HUES64 (cell line): ENCODE data around the gene KRTAP5-6.

Experiments
- H3K27ac ChIP-seq: 2 replicates; pipeline ENCODE4 v1.7.0; 2013; ENCODE audit warnings: low read depth, low read length, inconsistent platforms
- H3K27me3 ChIP-seq: 2 replicates; pipeline ENCODE4 v1.6.1; 2013; ENCODE audit warnings: mild to moderate bottlenecking, low read length; ENCODE audit not compliant: insufficient read depth
- H3K36me3 ChIP-seq: 2 replicates; pipeline ENCODE4 v1.6.1; 2013; ENCODE audit warnings: mild to moderate bottlenecking, low read length; ENCODE audit not compliant: insufficient read depth
- H3K4me1 ChIP-seq: 2 replicates; pipeline ENCODE4 v1.6.1; 2013; ENCODE audit warnings: mild to moderate bottlenecking, low read length, moderate library complexity; ENCODE audit not compliant: insufficient read depth
- H3K4me3 ChIP-seq: 2 replicates; pipeline ENCODE4 v1.5.1; 2013; ENCODE audit warnings: mild to moderate bottlenecking, low read length, moderate library complexity
- H3K9ac ChIP-seq: 2 replicates; pipeline ENCODE4 v1.6.1; 2013; ENCODE audit warnings: mild to moderate bottlenecking, low read depth, low read length
- H3K9me3 ChIP-seq: 2 replicates; pipeline ENCODE4 v1.6.1; 2013; ENCODE audit warnings: low read depth, low read length; ENCODE audit not compliant: insufficient read depth
- WGBS: fragments of 150-250, 120-280 bp; methylation state at CpG from one replicate; pipeline ENCODE4 v1.1.7; 2013; ENCODE audit warnings: missing lambda C conversion rate; 5-methylcytosine and 5-hydroxymethylcytosine counted together

Gene KRTAP5-6

GRCh38 chr11:1731451-1732059 is 34.6 kb downstream of the KRTAP5-6 start:
- Histone ChIP-seq H3K27me3 (no peaks in the 10 kb centered on the region; the same call in none of the 2 replicates), H3K4me1 (no peaks in the 10 kb centered on the region)
- WGBS, result 93% methylated on average over 5 of the region's 5 CpGs

GRCh38 chr11:1732418-1733008 is 35.5 kb downstream of the KRTAP5-6 start:
- Histone ChIP-seq H3K9me3 (peaks cover 12% of the 10 kb centered on the region; the same call in 1 of the 2 replicates), H3K4me1 (no peaks in the 10 kb centered on the region), H3K27me3 (no peaks in the 10 kb centered on the region; the same call in none of the 2 replicates), H3K36me3 (no peaks in the 10 kb centered on the region), H3K9ac (no peak overlapping the region), H3K4me3 (no peak overlapping the region), H3K27ac (no peak overlapping the region)
- WGBS, result 61% methylated on average over 13 of the region's 13 CpGs

More at GRCh38 chr11:1731451-1732059, 34.6 kb downstream of the KRTAP5-6 start:
- Histone ChIP-seq H3K36me3 (no peaks in the 10 kb centered on the region), H3K4me3 (no peak overlapping the region), H3K9ac (no peak overlapping the region), H3K9me3 (peaks cover 3% of the 10 kb centered on the region; the same call in 1 of the 2 replicates), H3K27ac (no peak overlapping the region)

GRCh38 chr11:1733009-1733715 is 36.2 kb downstream of the KRTAP5-6 start:
- Histone ChIP-seq H3K4me1 (no peaks in the 10 kb centered on the region), H3K4me3 (no peak overlapping the region), H3K36me3 (no peaks in the 10 kb centered on the region), H3K27me3 (no peaks in the 10 kb centered on the region; the same call in none of the 2 replicates), H3K27ac (no peak overlapping the region), H3K9me3 (peaks cover 12% of the 10 kb centered on the region; the same call in 1 of the 2 replicates), H3K9ac (no peak overlapping the region)
- 90% methylated on average over 14 of the region's 14 CpGs for WGBS

GRCh38 chr11:1733716-1734640 is 37.0 kb downstream of the KRTAP5-6 start:
- whole genome bisulfite sequencing, result 90% methylated on average over 28 of the region's 28 CpGs

GRCh38 chr11:1734641-1735081 is 37.7 kb downstream of the KRTAP5-6 start:
- H3K9ac ChIP-seq, result no peak overlapping the region
- 87% methylated on average over 10 of the region's 10 CpGs for WGBS
- peaks cover 4% of the 10 kb centered on the region for H3K27me3 ChIP-seq
- no peak overlapping the region for H3K27ac ChIP-seq
- no peaks in the 10 kb centered on the region for H3K36me3 ChIP-seq
- H3K9me3 ChIP-seq, result peaks cover 12% of the 10 kb centered on the region; the same call in 1 of the 2 replicates
- no peak overlapping the region for H3K4me3 ChIP-seq
- no peaks in the 10 kb centered on the region for H3K4me1 ChIP-seq

More at GRCh38 chr11:1733716-1734640, 37.0 kb downstream of the KRTAP5-6 start:
- Histone ChIP-seq H3K4me1 (no peaks in the 10 kb centered on the region), H3K36me3 (no peaks in the 10 kb centered on the region), H3K27me3 (no peaks in the 10 kb centered on the region; the same call in none of the 2 replicates), H3K4me3 (no peak overlapping the region), H3K9ac (no peak overlapping the region), H3K27ac (no peak overlapping the region), H3K9me3 (peaks cover 12% of the 10 kb centered on the region; the same call in 1 of the 2 replicates)

GRCh38 chr11:1735271-1735670 is 38.3 kb downstream of the KRTAP5-6 start:
- Histone ChIP-seq H3K36me3 (no peaks in the 10 kb centered on the region), H3K4me1 (no peaks in the 10 kb centered on the region), H3K4me3 (no peak overlapping the region), H3K27me3 (peaks cover 5% of the 10 kb centered on the region), H3K27ac (no peak overlapping the region), H3K9me3 (peaks cover 12% of the 10 kb centered on the region; the same call in 1 of the 2 replicates), H3K9ac (no peak overlapping the region)
- 91% methylated on average over 16 of the region's 16 CpGs for WGBS

GRCh38 chr11:1736447-1736992 is 39.5 kb downstream of the KRTAP5-6 start:
- H3K27me3 ChIP-seq, result peaks cover 10% of the 10 kb centered on the region
- H3K9ac ChIP-seq, result no peak overlapping the region
- H3K9me3 ChIP-seq, result peaks cover 12% of the 10 kb centered on the region; the same call in 1 of the 2 replicates
- WGBS, result 63% methylated on average over 3 of the region's 3 CpGs
- H3K4me1 ChIP-seq, result no peaks in the 10 kb centered on the region
- H3K4me3 ChIP-seq, result no peak overlapping the region
- no peak overlapping the region for H3K27ac ChIP-seq
- H3K36me3 ChIP-seq, result no peaks in the 10 kb centered on the region

- no peak overlapping the region for H3K9ac ChIP-seq
- H3K4me3 ChIP-seq, result no peak overlapping the region
- H3K36me3 ChIP-seq, result no peaks in the 10 kb centered on the region
- WGBS, result 82% methylated on average over 6 of the region's 6 CpGs
- H3K27ac ChIP-seq, result no peak overlapping the region
- H3K27me3 ChIP-seq, result peaks cover 10% of the 10 kb centered on the region
- H3K9me3 ChIP-seq, result peaks cover 12% of the 10 kb centered on the region; the same call in 1 of the 2 replicates
- no peaks in the 10 kb centered on the region for H3K4me1 ChIP-seq
Observed at GRCh38 chr11:1737080-1737757, 40.2 kb downstream of the KRTAP5-6 start.

GRCh38 chr11:1738380-1738779 is 41.4 kb downstream of the KRTAP5-6 start:
- H3K27ac ChIP-seq, result no peak overlapping the region
- no peaks in the 10 kb centered on the region for H3K36me3 ChIP-seq
- no peak overlapping the region for H3K9ac ChIP-seq
- no peak overlapping the region for H3K4me3 ChIP-seq
- peaks cover 13% of the 10 kb centered on the region for H3K27me3 ChIP-seq
- H3K4me1 ChIP-seq, result no peaks in the 10 kb centered on the region
- 93% methylated on average over 10 of the region's 10 CpGs for WGBS
- H3K9me3 ChIP-seq, result peaks cover 12% of the 10 kb centered on the region; the same call in 1 of the 2 replicates

- Histone ChIP-seq H3K4me3 (no peak overlapping the region), H3K36me3 (no peaks in the 10 kb centered on the region), H3K9ac (no peak overlapping the region), H3K27ac (no peak overlapping the region), H3K9me3 (peaks cover 12% of the 10 kb centered on the region; the same call in 1 of the 2 replicates), H3K27me3 (peaks cover 13% of the 10 kb centered on the region), H3K4me1 (no peaks in the 10 kb centered on the region)
- WGBS, result 81% methylated on average over 8 of the region's 8 CpGs
Observed at GRCh38 chr11:1739576-1739975, 42.6 kb downstream of the KRTAP5-6 start.
